Measurements from ENCODE around the gene TBCEL.

GRCh38 chr11:121140369-121140768 lies 116.5 kb downstream of the TBCEL start:
- no peak for TF ChIP-seq CTCF (IDR thresholded peaks at IDR 0.05)
- TF ChIP-seq POLR2A (IDR thresholded peaks at IDR 0.05), result no peak
